ENCODE measurements around the gene ERBB4. TPM values are rescaled to one million over a fixed set of nuclear protein-coding genes. Genes with fewer than 3 reads are reported as not detected.

Gene ERBB4
- polyA plus RNA-seq, 1 experiment, result not detected

DNA sequence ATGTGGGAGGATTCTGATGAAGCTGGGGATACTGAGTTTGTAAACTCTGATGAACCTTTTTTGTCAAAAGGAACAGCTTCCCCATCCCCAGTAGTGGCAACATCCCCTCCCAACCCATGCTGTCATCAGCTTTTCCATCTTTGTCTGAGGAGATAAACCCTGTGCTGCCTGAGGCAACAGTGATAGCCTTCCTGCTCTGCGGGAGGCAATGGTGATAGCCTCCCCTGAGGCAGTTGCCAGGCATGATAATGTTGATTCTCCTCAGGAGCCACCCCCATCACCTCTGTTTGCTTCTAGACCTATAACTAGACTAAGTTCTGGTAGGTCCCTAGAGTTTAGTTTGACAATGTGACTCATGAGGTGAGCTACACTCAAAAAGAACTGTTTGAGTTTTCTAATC is 97.5 kb downstream of the ERBB4 start:
- no peaks in the 10 kb centered on the region; the same call in 1 of the 2 replicates for H3K9me3 ChIP-seq (ENCODE audit: control insufficient read depth, insufficient read depth, low read length)
- DNase-seq (ENCODE audit: low read depth, low spot score), result no peak
- POLR2A ChIA-PET, result no interaction called here
- H3K4me3 ChIP-seq (ENCODE audit: low read depth, low read length), result no peak overlapping the region
- CTCF ChIA-PET, result no interaction called here
- no peak for TF ChIP-seq CTCF (IDR thresholded peaks at IDR 0.05; ENCODE audit: low read depth, low read length)
- no peak overlapping the region for H3K27ac ChIP-seq (ENCODE audit: low read depth, low read length)
- no peaks in the 10 kb centered on the region for H3K27me3 ChIP-seq (ENCODE audit: control insufficient read depth, insufficient read depth, low read length)

DNA sequence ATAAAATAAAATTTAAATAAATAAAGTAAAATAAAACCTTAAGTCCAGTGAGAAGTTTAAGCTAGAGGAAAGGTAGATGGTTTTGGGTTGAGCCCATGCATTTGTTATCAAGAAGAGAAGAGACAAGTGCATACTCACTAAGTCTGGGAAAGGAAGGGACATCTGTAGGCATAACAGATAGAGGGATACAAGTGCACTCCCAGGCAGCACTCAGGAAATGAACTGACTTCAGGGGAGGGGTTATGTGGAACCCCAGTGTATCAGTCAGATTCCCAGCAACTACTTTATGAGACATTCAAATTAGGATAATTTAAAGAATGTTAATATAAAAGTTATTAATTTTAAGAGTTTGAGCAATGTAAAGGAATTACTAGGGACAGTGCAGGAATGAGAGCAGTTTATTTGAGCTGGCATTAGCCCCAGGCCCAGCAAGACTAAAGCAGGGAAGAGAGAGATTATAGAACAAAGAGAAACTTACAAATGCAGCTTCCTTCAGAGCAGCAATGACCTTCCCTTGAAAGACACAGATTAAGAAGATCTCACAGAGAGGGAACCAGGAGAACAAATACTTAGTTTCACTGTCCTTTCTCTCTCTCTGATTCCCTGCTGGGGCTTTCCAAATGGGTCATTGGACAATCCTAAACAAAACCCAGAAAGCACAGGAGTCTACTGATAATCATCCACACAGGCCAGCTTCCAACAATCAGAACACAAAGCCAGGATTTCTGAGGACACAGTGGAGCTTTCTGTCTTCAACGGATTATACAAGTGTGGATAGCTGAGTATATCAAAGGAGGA is 109.7 kb downstream of the ERBB4 start:
- no peak for TF ChIP-seq CTCF (IDR thresholded peaks at IDR 0.05; ENCODE audit: low read depth, low read length)
- ChIA-PET CTCF (interaction anchor here (1.4 kb wide), 1 partner anchor 138 kb away, joined by 4 read pairs; no protein-coding TSS in a partner anchor), POLR2A (no interaction called here)

GRCh38 chr2:212427638-212428037 is 111.0 kb downstream of the ERBB4 start:
- H3K27ac ChIP-seq (ENCODE audit: low read depth, low read length), result no peak overlapping the region
- no peak for TF ChIP-seq CTCF (IDR thresholded peaks at IDR 0.05; ENCODE audit: low read depth, low read length)
- H3K4me3 ChIP-seq (ENCODE audit: low read depth, low read length), result no peak overlapping the region
- POLR2A ChIA-PET, result no interaction called here
- no peaks in the 10 kb centered on the region for H3K27me3 ChIP-seq (ENCODE audit: control insufficient read depth, insufficient read depth, low read length)
- H3K9me3 ChIP-seq (ENCODE audit: control insufficient read depth, insufficient read depth, low read length), result no peaks in the 10 kb centered on the region
- no peak for DNase-seq (ENCODE audit: low read depth, low spot score)
- CTCF ChIA-PET, result interaction anchor here (1.4 kb wide), 1 partner anchor 140 kb away, joined by 4 read pairs; no protein-coding TSS in a partner anchor

More for the DNA sequence above, 109.7 kb downstream of the ERBB4 start:
- Histone ChIP-seq H3K27ac (ENCODE audit: low read depth, low read length) (no peak overlapping the region), H3K27me3 (ENCODE audit: control insufficient read depth, insufficient read depth, low read length) (no peaks in the 10 kb centered on the region), H3K9me3 (ENCODE audit: control insufficient read depth, insufficient read depth, low read length) (no peaks in the 10 kb centered on the region), H3K4me3 (ENCODE audit: low read depth, low read length) (no peak overlapping the region)
- no peak for DNase-seq (ENCODE audit: low read depth, low spot score)

GRCh38 chr2:212426637-212427412 is 111.8 kb downstream of the ERBB4 start:
- ChIA-PET CTCF (no interaction called here), POLR2A (no interaction called here)
- no peak for TF ChIP-seq CTCF (IDR thresholded peaks at IDR 0.05; ENCODE audit: low read depth, low read length)
- Histone ChIP-seq H3K4me3 (ENCODE audit: low read depth, low read length) (no peak overlapping the region), H3K27me3 (ENCODE audit: control insufficient read depth, insufficient read depth, low read length) (no peaks in the 10 kb centered on the region), H3K27ac (ENCODE audit: low read depth, low read length) (no peak overlapping the region), H3K9me3 (ENCODE audit: control insufficient read depth, insufficient read depth, low read length) (no peaks in the 10 kb centered on the region)
- no peak for DNase-seq (ENCODE audit: low read depth, low spot score)

DNA sequence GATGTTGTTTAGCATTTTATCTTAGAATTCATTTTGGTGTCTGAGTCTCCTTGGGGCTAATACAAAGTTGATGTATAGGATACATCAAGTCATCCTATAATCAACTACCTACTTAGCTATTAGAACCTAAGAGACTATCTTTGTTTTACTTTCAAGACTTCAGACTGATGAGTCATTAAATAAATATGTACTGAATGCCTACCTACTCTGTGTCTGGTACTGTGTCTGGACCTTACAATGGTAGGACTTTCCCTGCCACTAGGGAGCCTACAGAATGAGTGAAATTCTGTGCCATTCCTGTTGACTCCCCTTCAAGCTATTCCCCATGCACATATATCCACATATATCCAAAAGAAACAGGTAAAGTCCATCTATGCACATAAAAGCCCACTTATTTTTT is 114.5 kb downstream of the ERBB4 start:
- ChIA-PET CTCF (no interaction called here), POLR2A (no interaction called here)
- Histone ChIP-seq H3K4me3 (ENCODE audit: low read depth, low read length) (no peak overlapping the region), H3K27ac (ENCODE audit: low read depth, low read length) (no peak overlapping the region), H3K27me3 (ENCODE audit: control insufficient read depth, insufficient read depth, low read length) (no peaks in the 10 kb centered on the region), H3K9me3 (ENCODE audit: control insufficient read depth, insufficient read depth, low read length) (no peaks in the 10 kb centered on the region)
- no peak for TF ChIP-seq CTCF (IDR thresholded peaks at IDR 0.05; ENCODE audit: low read depth, low read length)
- no peak for DNase-seq (ENCODE audit: low read depth, low spot score)
